ENCODE results near the gene MDFIC. TPM values are rescaled to one million over a fixed set of nuclear protein-coding genes. Genes with fewer than 3 reads are reported as not detected.

Gene MDFIC
- total and polyA plus RNA-seq, 12 donors = 7.6 to 55.7 (median 33.6) TPM

DNA sequence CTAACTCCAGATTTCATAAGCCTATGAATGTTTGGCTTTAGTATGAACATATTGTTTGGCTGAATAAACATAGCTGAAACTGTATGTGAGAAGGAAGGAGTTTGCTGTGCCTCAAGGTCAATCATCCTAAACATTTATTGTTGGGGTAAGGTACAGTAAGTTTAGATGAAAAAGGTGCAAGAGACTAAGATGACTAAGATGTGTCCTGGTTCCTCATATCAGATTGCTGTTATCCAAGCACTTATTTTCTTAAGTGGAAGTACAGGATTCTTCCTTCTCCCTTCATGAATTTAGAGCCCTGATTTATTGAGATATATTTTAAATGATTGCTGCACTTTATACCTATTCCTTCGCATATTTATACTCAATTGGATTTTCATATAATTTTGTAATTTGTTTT lies 12.2 kb downstream of the MDFIC start:
- 92 to 100% methylated on average over 1 of the region's 1 CpG for WGBS, 2 donors

DNA sequence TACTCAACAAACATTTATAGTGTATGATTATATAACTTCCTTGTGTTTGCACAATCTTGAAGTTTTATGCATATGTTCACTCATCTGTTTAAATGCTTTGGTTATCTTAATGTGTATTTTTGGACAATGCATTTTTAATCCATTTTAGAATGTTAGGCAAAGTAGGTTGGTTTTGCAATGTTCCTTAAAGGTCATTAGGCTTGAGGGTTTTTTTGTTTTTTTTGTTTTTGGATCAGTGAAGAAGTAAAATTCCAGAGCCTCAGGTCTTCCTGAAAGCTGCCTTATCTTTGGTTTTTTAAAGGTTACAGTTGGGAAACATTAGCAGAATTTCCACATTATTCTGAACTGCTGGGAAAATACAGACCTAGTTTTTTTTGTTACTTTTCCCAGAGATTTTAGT lies 12.8 kb downstream of the MDFIC start:
- no peaks in the 10 kb centered on the region for H3K36me3 ChIP-seq
- H3K9me3 ChIP-seq = no peaks in the 10 kb centered on the region
- TF ChIP-seq, protein P1, sequence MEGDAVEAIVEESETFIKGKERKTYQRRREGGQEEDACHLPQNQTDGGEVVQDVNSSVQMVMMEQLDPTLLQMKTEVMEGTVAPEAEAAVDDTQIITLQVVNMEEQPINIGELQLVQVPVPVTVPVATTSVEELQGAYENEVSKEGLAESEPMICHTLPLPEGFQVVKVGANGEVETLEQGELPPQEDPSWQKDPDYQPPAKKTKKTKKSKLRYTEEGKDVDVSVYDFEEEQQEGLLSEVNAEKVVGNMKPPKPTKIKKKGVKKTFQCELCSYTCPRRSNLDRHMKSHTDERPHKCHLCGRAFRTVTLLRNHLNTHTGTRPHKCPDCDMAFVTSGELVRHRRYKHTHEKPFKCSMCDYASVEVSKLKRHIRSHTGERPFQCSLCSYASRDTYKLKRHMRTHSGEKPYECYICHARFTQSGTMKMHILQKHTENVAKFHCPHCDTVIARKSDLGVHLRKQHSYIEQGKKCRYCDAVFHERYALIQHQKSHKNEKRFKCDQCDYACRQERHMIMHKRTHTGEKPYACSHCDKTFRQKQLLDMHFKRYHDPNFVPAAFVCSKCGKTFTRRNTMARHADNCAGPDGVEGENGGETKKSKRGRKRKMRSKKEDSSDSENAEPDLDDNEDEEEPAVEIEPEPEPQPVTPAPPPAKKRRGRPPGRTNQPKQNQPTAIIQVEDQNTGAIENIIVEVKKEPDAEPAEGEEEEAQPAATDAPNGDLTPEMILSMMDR (IDR thresholded peaks at IDR 0.05) = no peak
- intact Hi-C loops (cut with DNase I) = loop anchor here in 1 of 10 donors (5.0 kb wide), 1 partner anchor 53 kb away; no protein-coding TSS in a partner anchor
- H3K4me1 ChIP-seq = peaks cover 0 to 98% (median 65%) of the 10 kb centered on the region in 9 donors
- peak overlapping the region in 2 of 10 donors; percentile 24 to 31 for H3K27ac ChIP-seq
- no peaks in the 10 kb centered on the region for H3K27me3 ChIP-seq
- no peak overlapping the region for H3K4me3 ChIP-seq
- ATAC-seq = peak in 2 of 8 donors; percentile 22 to 57
- no peak for DNase-seq

More for the DNA sequence above, 12.2 kb downstream of the MDFIC start:
- DNase-seq (no peak), ATAC-seq (no peak)
- intact Hi-C loops (cut with DNase I) = loop anchor here in 1 of 10 donors (5.0 kb wide), 1 partner anchor 53 kb away; no protein-coding TSS in a partner anchor
- H3K4me3 ChIP-seq = no peak overlapping the region
- H3K9me3 ChIP-seq = no peaks in the 10 kb centered on the region
- H3K27me3 ChIP-seq = no peaks in the 10 kb centered on the region
- H3K4me1 ChIP-seq = peaks cover 0 to 98% (median 68%) of the 10 kb centered on the region in 9 donors
- TF ChIP-seq, protein P1 (IDR thresholded peaks at IDR 0.05) = no peak
- H3K27ac ChIP-seq = peak overlapping the region in 1 of 10 donors; percentile 41
- H3K36me3 ChIP-seq = no peaks in the 10 kb centered on the region

DNA sequence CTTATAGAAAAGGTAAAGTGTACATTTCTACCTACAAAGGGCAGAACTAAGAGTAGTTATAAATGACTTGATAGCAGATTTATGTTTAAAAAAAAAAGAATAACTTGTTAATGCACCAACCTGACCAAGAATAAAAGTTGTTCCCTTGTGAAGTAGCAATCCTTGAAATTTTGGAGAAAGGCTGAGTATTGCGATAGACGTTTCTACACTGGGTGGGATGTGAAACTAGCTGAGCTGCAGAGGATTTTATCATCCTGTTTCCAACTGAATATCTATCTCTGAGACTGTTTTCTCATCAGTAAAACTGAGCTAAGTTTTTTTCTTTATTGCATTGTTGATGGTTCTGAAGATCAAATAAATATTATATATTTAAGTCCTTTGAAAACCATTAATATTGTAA lies 14.6 kb downstream of the MDFIC start:
- peaks cover 0 to 93% (median 47%) of the 10 kb centered on the region in 9 donors for H3K4me1 ChIP-seq
- intact Hi-C loops (cut with DNase I) = no loop called here
- TF ChIP-seq, protein P1 (IDR thresholded peaks at IDR 0.05) = no peak

DNA sequence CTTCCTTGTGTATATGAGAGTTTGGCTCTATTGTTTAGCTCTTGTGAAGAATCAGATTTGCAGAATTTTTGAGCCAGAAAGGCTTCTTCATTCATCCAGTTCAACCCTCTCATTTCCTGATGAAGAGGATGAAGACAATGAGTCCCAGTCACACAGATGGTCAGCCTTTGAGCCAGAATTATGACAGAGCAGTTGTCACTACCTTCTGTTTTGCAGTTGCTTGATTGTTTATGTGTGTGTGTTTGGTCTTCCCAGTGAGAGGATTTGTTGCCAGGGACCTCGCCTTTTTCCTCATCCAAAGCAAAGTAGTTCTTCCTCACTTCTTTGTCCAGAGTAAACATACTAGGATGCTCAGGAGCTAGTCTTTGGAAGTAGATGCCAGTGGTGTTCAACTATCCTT lies 15.6 kb downstream of the MDFIC start:
- WGBS, 2 donors = 56 to 71% methylated on average over 1 of the region's 1 CpG
- H3K27ac ChIP-seq = no peak overlapping the region
- peaks cover 0 to 4% (median 0%) of the 10 kb centered on the region in 9 donors for H3K36me3 ChIP-seq
- DNase-seq (no peak), ATAC-seq (peak in 2 of 8 donors; percentile 37 to 39)
- no peaks in the 10 kb centered on the region for H3K9me3 ChIP-seq
- peaks cover 0 to 89% (median 44%) of the 10 kb centered on the region in 9 donors for H3K4me1 ChIP-seq
- H3K4me3 ChIP-seq = no peak overlapping the region
- TF ChIP-seq, protein P1 (IDR thresholded peaks at IDR 0.05) = no peak
- intact Hi-C loops (cut with DNase I) = no loop called here
- H3K27me3 ChIP-seq = no peaks in the 10 kb centered on the region

More for the DNA sequence above, 14.6 kb downstream of the MDFIC start:
- Histone ChIP-seq H3K36me3 (no peaks in the 10 kb centered on the region), H3K27ac (peak overlapping the region in 1 of 10 donors; percentile 13), H3K4me3 (no peak overlapping the region), H3K9me3 (no peaks in the 10 kb centered on the region), H3K27me3 (no peaks in the 10 kb centered on the region)
- ATAC-seq (no peak), DNase-seq (no peak)
- 79 to 80% methylated on average over 2 of the region's 2 CpGs for WGBS, 2 donors
